GM13976 (cell line): ENCODE data around the gene DUSP22.
"Not testable (repeated sequence)": the region's sequence is repeated elsewhere in the genome, so short reads cannot be mapped to it uniquely, and the experiment has no call there.

Source experiments
- DNase-seq: peaks from one replicate; pipeline ENCODE4 v3.0.0; 2012; ENCODE audit warnings: low spot score
- in situ Hi-C: fragments of 300-500 bp; cut with MboI; formaldehyde crosslinking; loops from one replicate; pipeline ENCODE4 v1.12.0; 2022; ENCODE audit warnings: low sequenced_read_pairs, mixed read lengths, inconsistent platforms; ENCODE audit not compliant: unreplicated experiment
- TF ChIP-seq, protein P1 (sequence below): IDR thresholded peaks from 2 replicates; pipeline ENCODE4 v1.5.1; 2012; ENCODE audit warnings: borderline replicate concordance, mild to moderate bottlenecking; ENCODE audit not compliant: insufficient read depth; ENCODE audit errors: extremely low read depth, missing control alignments, control extremely low read depth

DUSP22 gene, protein sequence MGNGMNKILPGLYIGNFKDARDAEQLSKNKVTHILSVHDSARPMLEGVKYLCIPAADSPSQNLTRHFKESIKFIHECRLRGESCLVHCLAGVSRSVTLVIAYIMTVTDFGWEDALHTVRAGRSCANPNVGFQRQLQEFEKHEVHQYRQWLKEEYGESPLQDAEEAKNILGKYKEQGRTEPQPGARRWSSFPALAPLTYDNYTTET

DNA sequence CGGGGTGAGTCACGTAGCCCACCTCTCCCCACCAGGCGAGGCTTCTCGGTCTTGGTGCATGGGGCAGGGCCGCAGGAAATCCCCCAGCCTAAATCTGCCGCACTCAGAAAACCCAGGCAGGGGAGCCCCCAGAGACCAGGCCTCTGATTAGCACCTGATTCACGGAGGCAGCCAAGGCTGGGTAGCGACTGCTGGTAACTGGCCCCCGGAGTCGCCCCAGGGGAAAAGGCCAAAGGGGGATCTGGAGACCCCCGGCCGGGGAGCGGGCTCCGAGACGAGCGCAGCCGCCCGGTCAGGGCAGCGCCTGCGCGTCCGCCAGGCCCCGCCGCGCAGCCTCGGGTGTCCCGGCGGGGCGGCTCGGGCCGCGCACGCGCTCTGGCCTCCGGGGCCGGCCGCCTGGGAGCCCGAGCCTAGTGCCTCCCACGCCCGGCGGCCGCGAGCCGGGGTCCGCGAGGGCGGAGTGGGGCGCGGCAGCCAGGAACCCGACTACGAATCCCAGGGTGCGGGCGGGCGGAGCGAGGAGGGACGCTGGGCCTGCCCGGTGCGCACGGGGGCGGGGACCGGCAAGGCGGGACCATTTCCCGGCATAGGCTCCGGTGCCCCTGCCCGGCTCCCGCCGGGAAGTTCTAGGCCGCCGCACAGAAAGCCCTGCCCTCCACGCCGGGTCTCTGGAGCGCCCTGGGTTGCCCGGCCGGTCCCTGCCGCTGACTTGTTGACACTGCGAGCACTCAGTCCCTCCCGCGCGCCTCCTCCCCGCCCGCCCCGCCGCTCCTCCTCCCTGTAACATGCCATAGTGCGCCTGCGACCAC is at the start of gene DUSP22:
Gene DUSP22 (plus strand): TSS at position 791 of the 809 bp plus-strand sequence. CDS start 53 bp downstream, outside the sequence.
- in situ Hi-C loops: no loop called here
- DNase-seq: peak; percentile 100
- TF ChIP-seq, protein P1, sequence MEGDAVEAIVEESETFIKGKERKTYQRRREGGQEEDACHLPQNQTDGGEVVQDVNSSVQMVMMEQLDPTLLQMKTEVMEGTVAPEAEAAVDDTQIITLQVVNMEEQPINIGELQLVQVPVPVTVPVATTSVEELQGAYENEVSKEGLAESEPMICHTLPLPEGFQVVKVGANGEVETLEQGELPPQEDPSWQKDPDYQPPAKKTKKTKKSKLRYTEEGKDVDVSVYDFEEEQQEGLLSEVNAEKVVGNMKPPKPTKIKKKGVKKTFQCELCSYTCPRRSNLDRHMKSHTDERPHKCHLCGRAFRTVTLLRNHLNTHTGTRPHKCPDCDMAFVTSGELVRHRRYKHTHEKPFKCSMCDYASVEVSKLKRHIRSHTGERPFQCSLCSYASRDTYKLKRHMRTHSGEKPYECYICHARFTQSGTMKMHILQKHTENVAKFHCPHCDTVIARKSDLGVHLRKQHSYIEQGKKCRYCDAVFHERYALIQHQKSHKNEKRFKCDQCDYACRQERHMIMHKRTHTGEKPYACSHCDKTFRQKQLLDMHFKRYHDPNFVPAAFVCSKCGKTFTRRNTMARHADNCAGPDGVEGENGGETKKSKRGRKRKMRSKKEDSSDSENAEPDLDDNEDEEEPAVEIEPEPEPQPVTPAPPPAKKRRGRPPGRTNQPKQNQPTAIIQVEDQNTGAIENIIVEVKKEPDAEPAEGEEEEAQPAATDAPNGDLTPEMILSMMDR: no peak

DNA sequence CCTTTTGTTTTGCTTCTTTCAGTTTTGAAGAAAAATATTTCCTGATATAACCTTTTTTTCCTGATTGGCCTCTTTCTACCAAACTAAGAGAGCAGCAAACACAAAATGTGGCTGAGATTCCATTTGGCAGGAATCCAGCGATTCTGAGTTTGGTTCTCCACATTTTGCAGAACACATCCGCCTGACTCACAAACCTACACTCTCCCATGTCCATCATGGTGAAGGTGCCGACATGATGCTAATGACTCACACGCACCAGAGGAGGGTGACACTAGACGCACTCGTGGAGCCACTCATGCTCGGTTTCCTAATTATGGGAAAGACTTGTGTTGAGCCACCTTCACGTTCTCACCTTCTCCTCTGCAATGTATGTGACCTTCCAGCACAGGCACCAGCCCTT is 45.9 kb upstream of the DUSP22 start:
- TF ChIP-seq, protein P1: no peak
- in situ Hi-C loops: no loop called here

DNA sequence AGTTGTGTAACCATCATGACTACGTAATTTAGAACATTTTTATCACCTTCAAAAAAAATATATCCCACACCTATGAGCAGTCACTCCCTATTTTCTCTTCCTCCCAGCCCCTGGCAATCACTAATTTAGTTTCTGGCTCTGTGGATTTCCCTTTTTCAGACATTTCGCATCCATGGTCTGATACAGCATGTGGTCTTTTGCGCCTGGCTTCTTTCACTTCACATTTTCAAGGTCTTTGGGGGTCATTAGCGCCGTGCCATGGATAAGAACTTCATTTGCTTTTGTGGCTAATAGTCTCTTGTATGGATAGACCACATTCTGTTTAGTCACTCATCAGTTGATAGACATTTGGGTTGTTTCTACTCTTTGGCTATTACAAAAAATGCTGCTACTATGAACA is 44.9 kb upstream of the DUSP22 start:
- in situ Hi-C loops: no loop called here
- TF ChIP-seq, protein P1: no peak
- DNase-seq: no peak

More for the DNA sequence above, 45.9 kb upstream of the DUSP22 start:
- DNase-seq: no peak

DNA sequence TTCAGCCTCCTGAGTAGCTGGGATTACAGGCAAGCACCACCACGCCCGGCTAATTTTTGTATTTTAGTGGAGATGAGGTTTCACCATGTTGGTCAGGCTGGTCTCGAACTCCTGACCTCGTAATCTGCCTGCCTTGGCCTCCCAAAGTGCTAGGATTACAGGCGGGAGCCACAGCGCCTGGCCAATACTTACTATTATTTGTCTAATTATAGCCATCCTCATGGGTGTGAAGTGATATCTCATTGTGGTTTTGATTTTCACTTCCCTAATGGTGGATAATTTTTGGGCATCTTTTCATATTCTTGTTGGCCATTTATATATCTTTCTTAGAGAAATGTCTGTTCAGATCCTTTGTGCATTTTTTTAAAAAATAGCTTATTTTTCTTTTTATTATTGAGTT is 44.2 kb upstream of the DUSP22 start:
- DNase-seq, in situ Hi-C loops: not testable (repeated sequence)

DNA sequence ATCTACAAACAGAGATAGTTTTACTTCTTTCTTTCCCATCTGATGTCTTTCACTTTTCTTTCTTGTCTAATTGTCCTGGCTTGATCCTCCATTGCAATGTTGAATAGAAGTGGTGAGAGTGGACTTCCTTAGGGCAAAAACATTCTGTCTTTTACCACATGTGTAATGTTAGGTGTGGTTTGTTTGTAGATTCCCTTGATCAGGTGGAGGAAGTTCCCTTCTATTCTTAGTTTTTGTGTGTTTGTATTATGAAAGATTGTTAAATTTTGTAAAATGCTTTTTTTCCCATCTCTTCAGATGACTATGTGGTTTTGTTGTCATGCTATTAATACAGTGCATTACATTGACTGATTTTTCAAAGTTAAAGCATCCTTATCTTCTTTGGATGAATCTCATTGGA is 41.6 kb upstream of the DUSP22 start:
- in situ Hi-C loops: no loop called here
- TF ChIP-seq, protein P1: no peak
- DNase-seq: no peak

DNA sequence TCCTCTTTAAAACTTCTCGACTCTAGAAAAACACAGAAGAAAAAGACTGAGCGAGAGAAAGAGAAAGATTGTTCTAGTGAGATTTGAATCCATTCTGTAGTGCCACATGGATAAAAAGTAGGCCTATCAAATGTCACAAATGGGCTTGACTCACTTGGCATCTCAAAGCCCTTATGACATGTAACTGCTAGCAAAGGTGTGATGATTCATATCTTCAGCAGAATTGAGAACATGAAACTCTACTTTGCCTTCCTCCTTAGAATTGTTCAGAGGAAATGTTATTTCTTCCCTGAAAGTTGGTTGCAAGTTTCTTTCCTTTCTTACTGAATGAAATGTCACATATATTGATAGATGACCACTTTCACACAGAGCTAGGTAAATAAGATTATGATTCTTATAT is 40.4 kb upstream of the DUSP22 start:
- DNase-seq: no peak
- in situ Hi-C loops: no loop called here
- TF ChIP-seq, protein P1: no peak
